PC-3 (cell line): ENCODE results near the gene SEMA4F. TPM values are rescaled to one million over a fixed set of nuclear protein-coding genes. Genes with fewer than 3 reads are reported as not detected.
A peak's percentile ranks its signal among the peaks of the same experiment; 100 is the strongest.

Experiments used
- ATAC-seq: fragments of 200-7000 bp; cut with Tn5 transposase; 2 replicates; pipeline ENCODE4 v1.9.1; 2020; ENCODE audit warnings: mild to moderate bottlenecking, moderate library complexity
- BruUV-seq: library from RNA; stranded (reverse); fragments of 400-500 nt; replicated peaks from 2 replicates; lab custom pipeline; 2021; lab: Mats Ljungman, UMichigan
- CTCF ChIA-PET: fragments of 300-600 bp; sonication (Branson Sonifier 250); formaldehyde crosslinking; loops from one replicate; lab custom pipeline; 2022; ENCODE audit warnings: antibody characterized with exemption; lab: Charles Lee
- POLR2A ChIA-PET: fragments of 300-600 bp; sonication (Branson Sonifier 250); formaldehyde crosslinking; loops from one replicate; lab custom pipeline; 2022; ENCODE audit warnings: antibody characterized with exemption; ENCODE audit not compliant: unreplicated experiment; lab: Charles Lee
- DNase-seq: peaks from one replicate; pipeline ENCODE4 v3.0.0-alpha.2; 2015
- H2AFZ ChIP-seq: fragments of 300-600 bp; sonication (generic); 2 replicates; pipeline ENCODE4 v1.6.0; 2016; ENCODE audit warnings: antibody characterized with exemption, low read length
- H3F3A ChIP-seq: fragments of 300-600 bp; sonication (generic); one replicate; pipeline ENCODE4 v1.6.0; 2017; ENCODE audit warnings: antibody characterized with exemption, low read length, control low read depth, mild to moderate bottlenecking; ENCODE audit not compliant: unreplicated experiment
- H3K27ac ChIP-seq: fragments of 300-600 bp; sonication (generic); 2 replicates; pipeline ENCODE4 v1.5.1; 2016; ENCODE audit warnings: mild to moderate bottlenecking, low read length
- H3K27me3 ChIP-seq: fragments of 300-600 bp; sonication (generic); 2 replicates; pipeline ENCODE4 v1.6.1; 2016; ENCODE audit warnings: low read length, mixed read lengths
- H3K36me3 ChIP-seq: fragments of 300-600 bp; sonication (generic); 2 replicates; pipeline ENCODE4 v1.6.1; 2016; ENCODE audit warnings: low read depth, mixed run types, low read length, mixed read lengths
- H3K4me1 ChIP-seq: fragments of 300-600 bp; sonication (generic); 2 replicates; pipeline ENCODE4 v1.5.1; 2016; ENCODE audit warnings: low read length; ENCODE audit not compliant: insufficient read depth
- H3K4me2 ChIP-seq: fragments of 300-600 bp; sonication (generic); 2 replicates; pipeline ENCODE4 v1.6.0; 2016; ENCODE audit warnings: low read length
- H3K4me3 ChIP-seq: fragments of 300-600 bp; sonication (generic); 2 replicates; pipeline ENCODE4 v1.5.1; 2016; ENCODE audit warnings: mild to moderate bottlenecking, low read length, mixed read lengths
- H3K79me2 ChIP-seq: fragments of 300-600 bp; sonication (generic); 2 replicates; pipeline ENCODE4 v1.6.1; 2017; ENCODE audit warnings: low read length, mixed read lengths
- H3K9ac ChIP-seq: fragments of 300-600 bp; sonication (generic); 2 replicates; pipeline ENCODE4 v1.6.0; 2016; ENCODE audit warnings: mild to moderate bottlenecking, low read length
- H3K9me2 ChIP-seq: fragments of 300-600 bp; sonication (generic); replicated peaks from 2 replicates; pipeline ENCODE4 v1.6.1; 2016; ENCODE audit warnings: mixed run types, low read length, mixed read lengths
- H3K9me3 ChIP-seq: fragments of 300-600 bp; sonication (generic); 2 replicates; pipeline ENCODE4 v1.6.1; 2016; ENCODE audit warnings: low read length, mixed read lengths
- H4K20me1 ChIP-seq: fragments of 300-600 bp; sonication (generic); 2 replicates; pipeline ENCODE4 v1.6.1; 2016; ENCODE audit warnings: low read length, mixed read lengths
- CTCF ChIP-seq: fragments of 300-600 bp; sonication (generic); conservative IDR thresholded peaks from 2 replicates; pipeline ENCODE4 v1.5.1; 2017; ENCODE audit warnings: antibody characterized with exemption, low read depth, mild to moderate bottlenecking, low read length
- EZH2 ChIP-seq: fragments of 300-600 bp; sonication (generic); IDR thresholded peaks from one replicate; pipeline ENCODE4 v1.6.1; 2017; ENCODE audit warnings: antibody characterized with exemption, mild to moderate bottlenecking, low read length; ENCODE audit not compliant: unreplicated experiment
- EZH2phosphoT487 ChIP-seq: fragments of 300-600 bp; sonication (generic); IDR thresholded peaks from 2 replicates; pipeline ENCODE4 v1.6.1; 2018; ENCODE audit warnings: mild to moderate bottlenecking, antibody characterized with exemption, low read length, borderline replicate concordance
- intact Hi-C: fragments of 100-400 bp; cut with micrococcal nuclease; formaldehyde crosslinking; loops from 2 replicates; pipeline ENCODE4 v1.9.0; 2023
- total RNA-seq: library from RNA; depleted of rRNA; stranded (reverse); fragments of >200 nt; gene quantifications from 2 replicates; pipeline ENCODE4 v1.2.3, GENCODE V29; 2014

SEMA4F gene
- total RNA-seq, 1 experiment from 2014 or later, result 13.9 TPM

DNA sequence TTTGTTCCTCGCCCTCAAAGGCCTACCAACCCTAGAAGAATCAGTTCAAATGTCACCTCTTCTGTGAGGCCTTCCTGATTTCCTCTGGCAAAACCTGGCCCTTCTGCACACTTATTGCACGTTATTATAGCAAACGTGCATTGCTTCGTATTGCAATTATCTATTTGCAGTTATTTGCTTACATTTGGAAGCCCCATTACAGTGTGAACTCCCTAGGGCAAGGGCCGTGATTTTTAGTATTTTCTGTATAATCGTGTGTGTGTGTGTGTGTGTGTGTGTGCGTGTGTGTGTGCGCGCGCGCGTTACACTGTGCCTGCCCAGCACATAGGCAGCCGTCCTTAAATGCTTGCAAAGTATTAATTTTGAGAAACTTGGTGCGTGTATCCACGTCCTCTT is 460 bp upstream of the SEMA4F start:
- peaks cover 7% of the 10 kb centered on the region for H3K4me1 ChIP-seq
- no peak overlapping the region for H3K27ac ChIP-seq
- H3F3A ChIP-seq, result no peaks in the 10 kb centered on the region
- ATAC-seq (peak; percentile 35), DNase-seq (no peak)
- no peaks in the 10 kb centered on the region for H3K9me3 ChIP-seq
- H3K36me3 ChIP-seq, result no peaks in the 10 kb centered on the region
- TF ChIP-seq EZH2 (no peak), EZH2phosphoT487 (no peak), CTCF (no peak)
- no peaks in the 10 kb centered on the region for H3K27me3 ChIP-seq
- H3K9me2 ChIP-seq, result no peaks in the 10 kb centered on the region
- peak overlapping the region; percentile 96 for H2AFZ ChIP-seq
- BruUV-seq, result no TSS peak
- CTCF ChIA-PET, result no interaction called here
- POLR2A ChIA-PET, result interaction anchor here (0.7 kb wide), 2 partner anchors 41 to 51 kb away, joined by 4 to 6 read pairs; no protein-coding TSS in a partner anchor
- H4K20me1 ChIP-seq, result no peaks in the 10 kb centered on the region
- H3K4me2 ChIP-seq, result peak overlapping the region; percentile 91
- H3K79me2 ChIP-seq, result no peaks in the 10 kb centered on the region
- H3K4me3 ChIP-seq, result peak overlapping the region; percentile 82
- peak overlapping the region; percentile 38; the same call in 1 of the 2 replicates for H3K9ac ChIP-seq
- intact Hi-C loops, result loop anchor here (10.0 kb wide), 1 partner anchor 49 kb away; no protein-coding TSS in a partner anchor

- Histone ChIP-seq H3K36me3 (no peaks in the 10 kb centered on the region), H4K20me1 (no peaks in the 10 kb centered on the region), H3K9me3 (no peaks in the 10 kb centered on the region), H3K79me2 (no peaks in the 10 kb centered on the region), H3K4me2 (no peak overlapping the region), H2AFZ (no peak overlapping the region), H3K4me1 (peaks cover 7% of the 10 kb centered on the region), H3K4me3 (no peak overlapping the region), H3K9me2 (no peaks in the 10 kb centered on the region), H3K27me3 (no peaks in the 10 kb centered on the region), H3K27ac (no peak overlapping the region), H3F3A (no peaks in the 10 kb centered on the region), H3K9ac (no peak overlapping the region)
- intact Hi-C loops, result loop anchor here (10.0 kb wide), 1 partner anchor 51 kb away; no protein-coding TSS in a partner anchor
- ChIA-PET CTCF (no interaction called here), POLR2A (no interaction called here)
- BruUV-seq, result no TSS peak
- ATAC-seq (no peak), DNase-seq (no peak)
- TF ChIP-seq EZH2 (no peak), EZH2phosphoT487 (no peak), CTCF (no peak)
Observed at GRCh38 chr2:74655579-74655978, 1.5 kb downstream of the SEMA4F start.

- Histone ChIP-seq H3K9me2 (no peaks in the 10 kb centered on the region), H2AFZ (no peak overlapping the region), H3K4me1 (peaks cover 7% of the 10 kb centered on the region), H3K4me2 (no peak overlapping the region), H3K9me3 (no peaks in the 10 kb centered on the region), H3K4me3 (no peak overlapping the region), H3F3A (no peaks in the 10 kb centered on the region), H4K20me1 (no peaks in the 10 kb centered on the region), H3K79me2 (no peaks in the 10 kb centered on the region), H3K36me3 (no peaks in the 10 kb centered on the region), H3K9ac (no peak overlapping the region), H3K27ac (no peak overlapping the region), H3K27me3 (no peaks in the 10 kb centered on the region)
- BruUV-seq, result no TSS peak
- ChIA-PET POLR2A (no interaction called here), CTCF (no interaction called here)
- intact Hi-C loops, result loop anchor here (10.0 kb wide), 1 partner anchor 54 kb away; no protein-coding TSS in a partner anchor
- TF ChIP-seq EZH2phosphoT487 (no peak), CTCF (no peak), EZH2 (no peak)
- DNase-seq, result peak; percentile 10
- ATAC-seq, result no peak
Observed at GRCh38 chr2:74658516-74658915, 4.5 kb downstream of the SEMA4F start.
